Activated CD4-positive, alpha-beta memory T cell treated with anti-CD3 and anti-CD28 coated beads, Interleukin-2, amount 10 ng/mL, durations not matched to agents 7 days and 5 days (primary cell): ENCODE measurements around the gene CD24. TPM values are rescaled to one million over a fixed set of nuclear protein-coding genes. Genes with fewer than 3 reads are reported as not detected.
A peak's percentile ranks its signal among the peaks of the same experiment; 100 is the strongest.
"Not testable (repeated sequence)": the region's sequence is repeated elsewhere in the genome, so short reads cannot be mapped to it uniquely, and the experiment has no call there.

Experiments
- CTCF ChIA-PET: fragments of 350-600 bp; sonication (Branson Sonifier 250); formaldehyde crosslinking; loops from one replicate; lab custom pipeline; 2021; ENCODE audit warnings: antibody characterized with exemption, inconsistent platforms; lab: Charles Lee
- POLR2A ChIA-PET: fragments of 350-600 bp; sonication (Branson Sonifier 250); formaldehyde crosslinking; loops from one replicate; lab custom pipeline; 2021; ENCODE audit warnings: antibody characterized with exemption; lab: Charles Lee
- DNase-seq: peaks from one replicate; pipeline ENCODE4 v3.0.0-alpha.2; 2020
- H3K27ac Mint-ChIP-seq: one replicate; pipeline ENCODE4 v1.8.0; 2021; ENCODE audit warnings: mild to moderate bottlenecking, mixed read lengths
- H3K27me3 Mint-ChIP-seq: one replicate; pipeline ENCODE4 v1.8.0; 2021; ENCODE audit warnings: mixed read lengths
- H3K36me3 Mint-ChIP-seq: one replicate; pipeline ENCODE4 v1.8.0; 2021; ENCODE audit warnings: low read depth, mixed read lengths
- H3K4me1 Mint-ChIP-seq: one replicate; pipeline ENCODE4 v1.8.0; 2021; ENCODE audit warnings: mixed read lengths
- H3K4me3 Mint-ChIP-seq: one replicate; pipeline ENCODE4 v1.8.0; 2021; ENCODE audit warnings: mild to moderate bottlenecking, mixed read lengths
- H3K9me3 Mint-ChIP-seq: one replicate; pipeline ENCODE4 v1.8.0; 2021; ENCODE audit warnings: mixed read lengths
- total RNA-seq, 2 experiments: library from RNA; stranded (reverse); gene quantifications; one replicate each; pipeline ENCODE4 v1.2.3, GENCODE V29; 2021

Gene CD24
- total RNA-seq, 2 experiments from 2014 or later = 0.40 TPM; not detected in 1

DNA sequence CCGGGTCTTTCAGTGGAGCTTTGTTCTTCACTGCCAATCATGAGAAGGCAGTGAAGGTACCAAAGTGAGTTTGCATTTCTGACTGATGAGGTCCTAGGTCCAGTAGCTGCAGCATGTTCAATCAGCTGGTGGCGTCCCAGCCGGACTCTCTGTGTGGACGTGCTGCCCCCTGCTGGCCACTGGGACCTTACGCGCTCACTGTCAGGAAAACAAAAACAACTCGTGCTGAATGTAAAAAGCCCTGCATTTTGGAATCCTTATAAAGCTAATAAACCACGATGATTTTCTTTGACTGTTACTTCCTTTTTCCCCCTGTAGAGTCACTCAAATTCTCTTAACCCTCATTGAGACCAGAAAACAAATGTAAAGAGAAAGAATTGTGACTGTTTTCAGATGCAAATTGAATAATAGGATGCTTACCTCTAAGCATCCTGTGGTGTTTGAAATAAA is 4.9 kb upstream of the CD24 start:
- peaks cover 40% of the 10 kb centered on the region for H3K27me3 Mint-ChIP-seq
- CTCF ChIA-PET = interaction anchor here (0.6 to 3.1 kb wide), 30 partner anchors 10 to 756 kb away, joined by 3 to 42 read pairs (median 4); no protein-coding TSS in a partner anchor
- no peaks in the 10 kb centered on the region for H3K9me3 Mint-ChIP-seq
- no peak overlapping the region for H3K4me3 Mint-ChIP-seq
- no peak overlapping the region for H3K27ac Mint-ChIP-seq
- peak; percentile 82 for DNase-seq
- POLR2A ChIA-PET = no interaction called here
- H3K36me3 Mint-ChIP-seq = no peaks in the 10 kb centered on the region
- H3K4me1 Mint-ChIP-seq = peaks cover 8% of the 10 kb centered on the region

DNA sequence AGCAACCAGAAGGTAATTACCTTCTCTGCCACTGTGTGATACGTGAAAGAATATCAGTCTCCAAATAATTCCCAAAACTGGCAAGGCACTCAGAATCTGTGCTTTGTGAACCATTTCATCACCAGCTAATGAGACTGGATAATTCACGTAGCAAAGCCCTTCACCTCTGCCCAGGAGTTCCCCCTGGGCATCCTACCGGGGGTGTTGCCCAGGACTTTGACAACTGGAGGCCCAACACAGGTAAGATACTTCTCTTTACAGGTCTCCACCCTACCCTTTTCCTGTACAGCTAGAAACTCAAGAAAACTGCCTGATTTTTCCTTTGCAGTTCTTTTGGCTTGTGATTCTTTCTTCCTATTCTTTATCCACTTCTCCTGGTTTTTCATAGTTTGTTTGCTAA is 2.7 kb upstream of the CD24 start:
- H3K27ac Mint-ChIP-seq = no peak overlapping the region
- CTCF ChIA-PET = interaction anchor here (0.6 to 2.4 kb wide), 9 partner anchors 13 to 642 kb away, joined by 3 to 10 read pairs (median 4); no protein-coding TSS in a partner anchor
- no peaks in the 10 kb centered on the region for H3K9me3 Mint-ChIP-seq
- H3K36me3 Mint-ChIP-seq = no peaks in the 10 kb centered on the region
- DNase-seq = no peak
- peaks cover 12% of the 10 kb centered on the region for H3K4me1 Mint-ChIP-seq
- POLR2A ChIA-PET = interaction anchor here (0.8 kb wide), 2 partner anchors 20 to 349 kb away, joined by 3 read pairs; no protein-coding TSS in a partner anchor
- no peak overlapping the region for H3K4me3 Mint-ChIP-seq
- H3K27me3 Mint-ChIP-seq = peaks cover 56% of the 10 kb centered on the region

DNA sequence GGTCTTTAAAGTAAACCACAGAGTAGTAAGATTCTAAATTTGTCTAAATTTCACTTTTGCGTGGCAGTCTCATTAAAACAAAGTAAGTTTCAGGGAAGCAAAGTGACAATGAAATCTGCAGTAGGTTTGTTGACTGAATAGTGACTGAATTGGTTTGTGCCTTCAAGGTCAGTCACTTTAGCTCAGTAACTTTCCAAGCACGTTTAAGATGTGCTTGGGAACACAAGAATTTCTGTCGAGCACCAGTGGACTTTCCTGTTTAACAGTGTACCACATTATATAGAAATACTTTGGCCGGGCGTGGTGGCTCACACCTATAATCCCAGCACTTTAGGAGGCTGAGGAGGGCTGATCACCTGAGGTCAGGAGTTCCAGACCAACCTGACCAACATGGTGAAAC is 1.7 kb upstream of the CD24 start:
- Mint-ChIP-seq H3K9me3 (no peaks in the 10 kb centered on the region), H3K27me3 (peaks cover 64% of the 10 kb centered on the region)

DNA sequence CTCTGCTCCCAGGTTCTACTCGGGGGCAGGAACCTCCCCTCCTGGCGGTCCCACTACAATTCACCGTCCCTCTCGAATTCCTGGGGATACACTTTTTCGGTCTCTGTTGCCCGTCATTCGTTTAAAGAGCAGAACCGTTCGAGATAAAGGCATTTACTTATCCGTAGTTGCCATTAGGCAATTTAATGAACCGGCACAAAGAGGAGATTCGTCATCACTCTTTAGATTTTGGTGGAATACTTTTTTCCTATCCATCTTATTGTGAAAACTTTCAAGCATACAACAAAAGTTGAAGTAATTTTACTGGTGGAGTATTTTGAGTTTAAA is 1.2 kb upstream of the CD24 start:
- peaks cover 64% of the 10 kb centered on the region for H3K27me3 Mint-ChIP-seq
- H3K27ac Mint-ChIP-seq = no peak overlapping the region
- H3K4me1 Mint-ChIP-seq = peaks cover 12% of the 10 kb centered on the region
- H3K9me3 Mint-ChIP-seq = no peaks in the 10 kb centered on the region
- no peak overlapping the region for H3K4me3 Mint-ChIP-seq
- DNase-seq = no peak
- ChIA-PET CTCF (interaction anchor here (1.1 to 2.4 kb wide), 2 partner anchors 409 to 530 kb away, joined by 3 to 10 read pairs; no protein-coding TSS in a partner anchor), POLR2A (no interaction called here)
- no peaks in the 10 kb centered on the region for H3K36me3 Mint-ChIP-seq

More for the DNA sequence above, 1.7 kb upstream of the CD24 start:
- DNase-seq = no peak
- ChIA-PET POLR2A (interaction anchor here (0.8 kb wide), 1 partner anchor 21 kb away, joined by 3 read pairs; no protein-coding TSS in a partner anchor), CTCF (interaction anchor here (1.0 to 2.4 kb wide), 5 partner anchors 14 to 641 kb away, joined by 3 to 10 read pairs (median 3); no protein-coding TSS in a partner anchor)
- Mint-ChIP-seq H3K27ac (no peak overlapping the region), H3K4me1 (peaks cover 12% of the 10 kb centered on the region), H3K36me3 (no peaks in the 10 kb centered on the region), H3K4me3 (no peak overlapping the region)

DNA sequence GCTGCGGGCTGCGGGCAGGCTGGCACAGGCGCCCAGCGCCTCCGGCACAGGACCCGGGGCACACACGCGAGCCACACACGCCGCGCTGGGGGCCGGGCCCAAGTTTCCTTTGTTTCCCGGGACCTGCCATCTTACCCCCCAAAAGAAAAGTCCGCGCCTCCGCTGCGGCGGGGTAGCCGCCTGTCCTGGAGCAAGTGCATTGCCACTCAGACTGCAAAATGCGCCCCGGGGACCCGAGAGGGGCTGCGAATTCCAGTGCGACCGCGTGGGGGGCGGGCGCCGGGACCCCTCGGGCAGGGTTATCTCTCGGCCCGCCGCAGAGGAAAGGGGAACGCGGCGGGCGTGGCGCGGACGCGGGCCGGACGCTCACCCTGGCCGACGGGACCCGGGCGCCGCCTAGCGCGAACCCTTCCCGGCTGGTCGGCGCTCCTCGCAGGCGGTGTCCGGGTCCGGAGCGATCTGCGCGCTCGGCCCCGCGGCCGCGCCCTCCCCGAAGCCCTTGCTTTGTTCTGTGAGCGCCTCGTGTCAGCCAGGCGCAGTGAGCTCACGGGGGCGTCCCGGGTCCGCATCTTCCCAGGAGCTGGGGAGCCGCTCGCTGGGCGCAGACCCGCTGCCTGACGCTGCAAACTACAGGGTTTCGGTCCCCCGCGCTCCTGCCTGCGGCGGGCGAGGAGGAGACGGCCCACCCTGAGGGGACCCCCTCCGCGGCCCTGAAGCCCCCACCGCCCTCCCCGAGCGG is 639 bp upstream of the CD24 start:
- H3K36me3 Mint-ChIP-seq = no peaks in the 10 kb centered on the region
- H3K27ac Mint-ChIP-seq = no peak overlapping the region
- no peaks in the 10 kb centered on the region for H3K9me3 Mint-ChIP-seq
- H3K27me3 Mint-ChIP-seq = peaks cover 62% of the 10 kb centered on the region
- DNase-seq = no peak
- peak overlapping the region; percentile 27 for H3K4me3 Mint-ChIP-seq
- POLR2A ChIA-PET = no interaction called here
- CTCF ChIA-PET = no interaction called here
- H3K4me1 Mint-ChIP-seq = peaks cover 12% of the 10 kb centered on the region

DNA sequence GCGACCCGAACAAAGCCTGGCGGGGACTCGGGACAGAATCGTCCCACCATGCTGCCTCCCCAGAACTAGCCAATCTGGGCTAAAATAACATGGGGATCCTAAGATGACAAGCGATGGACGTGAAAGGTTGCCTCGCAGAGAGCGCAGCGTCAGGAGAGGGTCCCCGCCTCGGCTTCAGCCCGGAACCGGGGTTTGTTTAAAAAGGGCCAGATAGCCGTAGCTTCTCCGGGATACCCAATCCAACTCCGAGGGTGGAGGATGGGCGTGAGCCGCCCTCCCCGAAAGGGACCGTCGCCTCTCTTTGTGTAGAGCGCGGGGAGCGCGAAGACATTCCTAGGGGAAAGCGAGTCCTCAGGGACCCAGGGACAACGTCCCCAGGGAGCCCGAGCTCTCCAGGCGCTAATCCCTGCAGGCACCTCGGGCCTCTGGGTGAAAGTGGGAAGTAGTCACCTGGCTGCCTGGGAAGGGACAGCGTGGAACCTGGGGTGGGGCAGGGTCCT is 643 bp downstream of the CD24 start:
- no peak for DNase-seq
- Mint-ChIP-seq H3K27me3 (peaks cover 65% of the 10 kb centered on the region), H3K4me3 (no peak overlapping the region), H3K36me3 (no peaks in the 10 kb centered on the region), H3K4me1 (peaks cover 9% of the 10 kb centered on the region), H3K9me3 (no peaks in the 10 kb centered on the region), H3K27ac (no peak overlapping the region)
- ChIA-PET CTCF (interaction anchor here (0.9 kb wide), 1 partner anchor 635 kb away, joined by 3 read pairs; no protein-coding TSS in a partner anchor), POLR2A (no interaction called here)

DNA sequence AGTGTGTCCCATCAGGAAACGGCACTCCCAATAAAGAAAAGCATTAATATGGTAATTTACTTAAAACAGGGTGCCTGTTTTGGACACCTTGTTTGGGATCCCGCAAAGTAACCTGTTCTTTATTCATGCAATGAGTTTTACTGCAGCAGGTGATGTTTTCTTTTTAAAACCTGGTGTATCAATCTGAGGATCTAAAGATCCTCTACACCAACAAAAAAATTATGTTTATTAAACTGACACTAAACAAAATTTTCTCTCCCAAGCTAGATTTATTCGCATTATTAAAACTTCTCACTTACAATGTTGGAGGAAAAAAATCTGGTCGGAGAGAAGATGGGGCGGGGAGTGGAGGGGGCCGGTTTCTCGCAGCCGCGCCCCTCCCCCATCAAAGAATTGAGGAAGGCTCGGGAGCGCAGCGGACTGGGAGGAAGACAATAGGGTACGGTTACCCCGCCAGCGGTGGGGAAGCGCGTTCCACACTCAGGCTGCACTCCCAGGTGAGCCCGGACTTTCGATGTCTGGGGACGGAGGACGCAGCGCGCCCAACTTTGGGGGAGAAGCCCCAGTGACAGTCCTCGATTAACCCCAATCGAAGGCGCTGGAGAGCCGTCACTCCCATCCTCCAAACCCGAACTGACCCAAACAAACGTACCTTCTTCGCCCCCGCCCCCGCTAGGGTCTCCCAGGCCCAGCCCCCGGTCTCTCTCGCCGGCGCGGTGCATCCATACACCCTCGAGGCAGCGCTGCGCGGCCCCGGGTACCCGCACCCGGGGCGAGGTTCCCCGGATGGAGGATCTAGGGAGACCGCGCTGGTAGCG is 1.3 kb downstream of the CD24 start:
- Mint-ChIP-seq H3K36me3 (no peaks in the 10 kb centered on the region), H3K4me3 (no peak overlapping the region), H3K9me3 (no peaks in the 10 kb centered on the region), H3K27me3 (peaks cover 64% of the 10 kb centered on the region), H3K27ac (no peak overlapping the region), H3K4me1 (peaks cover 9% of the 10 kb centered on the region)
- POLR2A ChIA-PET = no interaction called here
- CTCF ChIA-PET = interaction anchor here (0.9 kb wide), 1 partner anchor 634 kb away, joined by 3 read pairs; no protein-coding TSS in a partner anchor
- no peak for DNase-seq

DNA sequence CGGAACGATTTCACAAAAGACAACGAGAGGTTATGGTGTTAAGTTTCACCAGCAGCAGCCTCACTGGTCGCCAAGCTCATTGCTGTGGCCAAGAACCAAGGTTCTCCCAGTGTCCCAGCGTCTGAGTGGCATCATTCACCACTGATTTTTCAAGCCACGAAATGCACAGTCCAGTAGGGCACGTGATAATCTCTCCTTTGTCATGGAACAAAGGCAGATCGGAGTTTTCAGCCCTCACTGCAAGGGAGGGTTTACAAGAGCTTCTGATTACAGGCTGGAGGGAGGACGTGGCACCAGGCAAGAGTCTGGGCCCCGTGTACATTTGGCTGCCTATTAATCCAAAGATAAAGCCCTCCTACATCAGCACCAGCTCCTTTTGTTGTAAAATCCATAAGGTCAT is 2.0 kb downstream of the CD24 start:
- Mint-ChIP-seq H3K4me1 (peaks cover 9% of the 10 kb centered on the region), H3K27me3 (peaks cover 59% of the 10 kb centered on the region), H3K4me3 (no peak overlapping the region), H3K36me3 (no peaks in the 10 kb centered on the region), H3K27ac (no peak overlapping the region), H3K9me3 (no peaks in the 10 kb centered on the region)
- POLR2A ChIA-PET = no interaction called here
- CTCF ChIA-PET = interaction anchor here (0.9 kb wide), 1 partner anchor 364 kb away, joined by 3 read pairs; no protein-coding TSS in a partner anchor
- DNase-seq = no peak

DNA sequence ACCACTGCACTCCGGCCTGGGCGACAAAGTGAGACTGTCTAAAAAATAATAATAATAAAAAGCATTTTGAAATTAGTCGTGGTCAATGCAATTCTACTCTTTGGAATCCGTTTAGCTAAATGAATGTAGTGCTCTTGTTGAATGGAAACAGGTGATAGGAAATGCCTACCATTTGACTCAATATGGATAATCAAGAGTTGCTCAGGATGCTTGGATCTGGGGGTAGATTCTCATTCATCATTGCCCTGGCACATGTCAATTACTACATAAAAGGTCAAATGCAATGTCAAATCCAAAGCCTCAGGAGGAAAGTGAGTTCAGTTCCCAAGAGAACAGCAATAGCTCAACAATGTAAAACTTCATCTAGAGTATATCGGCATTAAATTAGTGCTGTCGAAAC is 3.8 kb downstream of the CD24 start:
- H3K4me3 Mint-ChIP-seq = not testable (repeated sequence)
- H3K27me3 Mint-ChIP-seq = peaks cover 42% of the 10 kb centered on the region

DNA sequence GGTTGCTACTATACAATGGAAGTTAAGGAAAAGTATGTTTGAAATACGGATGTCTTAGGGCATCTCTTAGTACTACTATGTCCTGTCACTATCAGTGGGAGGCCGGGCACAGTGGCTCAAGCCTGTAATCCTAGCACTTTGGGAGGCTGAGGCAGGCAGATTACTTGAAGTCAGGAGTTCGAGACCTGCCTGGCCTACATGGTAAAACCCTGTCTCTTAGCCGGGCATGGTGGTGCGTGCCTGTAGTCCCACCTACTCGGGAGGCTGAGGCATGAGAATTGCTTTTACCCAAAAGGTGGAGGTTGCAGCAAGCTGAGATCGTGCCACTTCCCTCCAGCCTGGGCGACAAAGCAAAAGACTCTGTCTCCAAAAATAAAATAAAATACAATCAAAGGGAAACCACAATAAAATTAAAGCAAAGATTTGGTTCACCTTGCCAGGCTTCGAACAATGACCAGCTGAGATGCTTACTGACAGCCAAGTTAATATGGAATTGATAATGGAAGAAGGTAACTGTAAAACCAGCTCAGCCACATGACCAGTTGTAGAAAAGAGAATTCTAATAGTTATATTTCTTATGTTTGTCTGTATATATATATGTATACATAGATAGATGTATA is 6.5 kb downstream of the CD24 start:
- no peak overlapping the region for H3K4me3 Mint-ChIP-seq
- DNase-seq = no peak
- ChIA-PET POLR2A (no interaction called here), CTCF (no interaction called here)
- no peaks in the 10 kb centered on the region for H3K36me3 Mint-ChIP-seq
- H3K4me1 Mint-ChIP-seq = no peaks in the 10 kb centered on the region
- H3K27me3 Mint-ChIP-seq = peaks cover 34% of the 10 kb centered on the region
- no peak overlapping the region for H3K27ac Mint-ChIP-seq
- no peaks in the 10 kb centered on the region for H3K9me3 Mint-ChIP-seq

More for the DNA sequence above, 3.8 kb downstream of the CD24 start:
- H3K9me3 Mint-ChIP-seq, CTCF ChIA-PET, DNase-seq, H3K27ac Mint-ChIP-seq, H3K4me1 Mint-ChIP-seq, H3K36me3 Mint-ChIP-seq, POLR2A ChIA-PET: not testable (repeated sequence)

DNA sequence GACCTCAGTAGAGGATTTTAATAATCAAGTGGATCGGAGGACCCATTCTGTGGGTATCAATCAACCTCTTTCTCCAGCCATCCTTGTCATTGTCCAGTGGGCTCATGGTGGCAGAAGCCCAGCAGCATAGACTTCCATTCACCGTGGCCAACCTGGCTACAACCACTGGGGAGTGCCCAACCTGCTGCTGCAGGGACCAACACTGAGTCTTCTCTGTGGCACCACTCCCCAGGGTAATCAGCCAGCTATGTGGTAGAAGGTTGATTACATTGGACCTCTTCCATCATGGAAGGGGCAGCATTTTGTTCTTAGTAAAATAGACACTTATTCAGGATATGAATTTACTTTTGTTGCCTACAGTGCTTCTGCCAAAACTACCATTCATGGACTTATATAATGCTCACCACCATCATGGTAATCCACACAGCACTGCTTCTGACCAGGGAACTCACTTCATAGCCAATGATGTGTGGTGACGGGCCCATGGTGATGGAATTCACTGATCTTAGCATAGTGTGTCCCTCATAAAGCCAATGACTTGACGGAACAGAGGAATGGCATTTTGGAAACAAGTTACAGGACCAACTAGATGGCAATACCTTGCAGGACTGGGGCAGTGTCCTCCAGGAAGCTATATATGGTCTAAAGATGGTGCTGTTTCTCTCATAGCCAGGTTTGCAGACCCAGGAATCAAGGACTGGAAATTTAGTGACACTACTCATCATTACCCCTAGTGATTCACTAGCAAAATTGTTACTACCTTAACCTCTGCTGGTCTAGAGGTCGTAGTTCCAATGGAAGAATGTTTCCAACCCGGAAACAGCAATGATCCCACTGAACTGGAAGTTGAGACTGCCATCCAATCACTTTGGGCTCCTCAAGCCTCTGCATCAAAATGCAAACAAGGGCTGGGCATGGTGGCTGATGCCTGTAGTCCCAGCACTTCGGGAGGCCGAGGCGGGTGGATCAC is 7.6 kb downstream of the CD24 start:
- POLR2A ChIA-PET = no interaction called here
- no peak overlapping the region for H3K27ac Mint-ChIP-seq
- no peak for DNase-seq

DNA sequence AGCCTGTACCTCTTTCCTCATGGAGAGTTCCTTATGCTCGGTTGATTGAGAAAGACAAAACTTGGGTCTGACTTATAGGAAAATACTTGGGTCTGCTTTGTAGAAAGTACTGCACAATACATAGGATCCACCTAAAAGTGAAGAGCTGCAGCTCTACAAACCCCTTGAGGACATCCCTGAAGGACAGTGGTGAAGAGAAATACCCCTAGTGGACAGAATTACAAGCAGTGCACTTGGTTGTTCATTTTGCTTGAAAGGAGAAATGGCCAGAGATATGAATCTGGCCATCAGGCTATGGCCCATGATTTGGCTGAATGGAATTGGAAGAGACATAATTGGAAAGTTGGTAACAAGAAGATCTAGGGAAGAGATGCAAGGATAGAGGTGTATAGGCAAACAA is 8.3 kb downstream of the CD24 start:
- no peak for DNase-seq
- Mint-ChIP-seq H3K4me3 (no peak overlapping the region), H3K27ac (no peak overlapping the region), H3K9me3 (no peaks in the 10 kb centered on the region), H3K4me1 (no peaks in the 10 kb centered on the region), H3K27me3 (peaks cover 21% of the 10 kb centered on the region), H3K36me3 (no peaks in the 10 kb centered on the region)
- ChIA-PET POLR2A (no interaction called here), CTCF (no interaction called here)

More for the DNA sequence above, 7.6 kb downstream of the CD24 start:
- no peaks in the 10 kb centered on the region for H3K4me1 Mint-ChIP-seq
- no peak overlapping the region for H3K4me3 Mint-ChIP-seq
- peaks cover 23% of the 10 kb centered on the region for H3K27me3 Mint-ChIP-seq
- H3K36me3 Mint-ChIP-seq = no peaks in the 10 kb centered on the region
- CTCF ChIA-PET = no interaction called here
- no peaks in the 10 kb centered on the region for H3K9me3 Mint-ChIP-seq
